OCI-LY7 (cell line): ENCODE data around the gene SRSF8. TPM values are rescaled to one million over a fixed set of nuclear protein-coding genes. Genes with fewer than 3 reads are reported as not detected.
"Not testable (repeated sequence)": the region's sequence is repeated elsewhere in the genome, so short reads cannot be mapped to it uniquely, and the experiment has no call there.

Source experiments
- BruUV-seq: library from RNA; stranded (reverse); fragments of 400-500 nt; replicated peaks from 2 replicates; lab custom pipeline; 2021; lab: Mats Ljungman, UMichigan
- CTCF ChIA-PET: fragments of 300-600 bp; sonication (Branson Sonifier 250); formaldehyde crosslinking; loops from one replicate; lab custom pipeline; 2022; ENCODE audit warnings: antibody characterized with exemption; ENCODE audit not compliant: unreplicated experiment; lab: Charles Lee
- POLR2A ChIA-PET: fragments of 300-600 bp; sonication (Branson Sonifier 250); formaldehyde crosslinking; loops from one replicate; lab custom pipeline; 2022; ENCODE audit warnings: antibody characterized with exemption; lab: Charles Lee
- DNase-seq: peaks from one replicate; pipeline ENCODE4 v3.0.0-alpha.2; 2015; ENCODE audit warnings: low spot score
- H2AFZ ChIP-seq: fragments of 200-600 bp; sonication (generic), shearing (Covaris generic); 2 replicates; pipeline ENCODE4 v1.6.1; 2014; ENCODE audit warnings: mild to moderate bottlenecking, antibody characterized with exemption, low read length, moderate library complexity
- H3K27ac ChIP-seq: fragments of 200-600 bp; sonication (generic); 2 replicates; pipeline ENCODE4 v1.5.1; 2014; ENCODE audit warnings: mixed run types, low read depth, mild to moderate bottlenecking, moderate library complexity, low read length, inconsistent platforms; ENCODE audit not compliant: poor library complexity, severe bottlenecking
- H3K36me3 ChIP-seq: fragments of 200-600 bp; sonication (generic); 2 replicates; pipeline ENCODE4 v1.6.1; 2014; ENCODE audit warnings: mild to moderate bottlenecking, antibody characterized with exemption, low read length, moderate library complexity, mixed read lengths; ENCODE audit not compliant: insufficient read depth
- H3K4me1 ChIP-seq: fragments of 200-600 bp; sonication (generic); 2 replicates; pipeline ENCODE4 v1.5.1; 2014; ENCODE audit warnings: mild to moderate bottlenecking, low read length; ENCODE audit not compliant: insufficient read depth, poor library complexity, severe bottlenecking
- H3K4me2 ChIP-seq: fragments of 200-600 bp; sonication (generic); 2 replicates; pipeline ENCODE4 v1.6.1; 2014; ENCODE audit warnings: mild to moderate bottlenecking, low read length
- H3K4me3 ChIP-seq: fragments of 200-600 bp; sonication (generic); 2 replicates; pipeline ENCODE4 v1.5.1; 2014; ENCODE audit warnings: mild to moderate bottlenecking, low read depth, low read length; ENCODE audit not compliant: poor library complexity, severe bottlenecking
- H3K79me2 ChIP-seq: fragments of 200-600 bp; sonication (generic); 2 replicates; pipeline ENCODE4 v1.6.1; 2016; ENCODE audit warnings: low read depth, mild to moderate bottlenecking, low read length, moderate library complexity, mixed read lengths; ENCODE audit not compliant: insufficient read depth
- H3K9me2 ChIP-seq: fragments of 200-600 bp; sonication (generic); 2 replicates; pipeline ENCODE4 v1.6.1; 2016; ENCODE audit warnings: mild to moderate bottlenecking, low read length, mixed read lengths; ENCODE audit not compliant: insufficient read depth
- H3K9me3 ChIP-seq: fragments of 200-600 bp; sonication (generic); 2 replicates; pipeline ENCODE4 v1.6.1; 2014; ENCODE audit warnings: mild to moderate bottlenecking, mixed run types, low read length, mixed read lengths
- H4K20me1 ChIP-seq: fragments of 200-600 bp; sonication (generic); 2 replicates; pipeline ENCODE4 v1.6.1; 2014; ENCODE audit warnings: mild to moderate bottlenecking, antibody characterized with exemption, low read length, moderate library complexity, mixed read lengths; ENCODE audit not compliant: insufficient read depth
- CTCF ChIP-seq: fragments of 200-600 bp; sonication (generic); conservative IDR thresholded peaks from 2 replicates; pipeline ENCODE4 v1.5.1; 2014; ENCODE audit warnings: mild to moderate bottlenecking, antibody characterized with exemption, low read length, moderate library complexity, mixed read lengths
- EZH2phosphoT487 ChIP-seq: fragments of 200-600 bp; sonication (generic); IDR thresholded peaks from 2 replicates; pipeline ENCODE4 v1.6.1; 2018; ENCODE audit warnings: low read depth, borderline replicate concordance, mild to moderate bottlenecking, mixed run types, antibody characterized with exemption, low read length, moderate library complexity, mixed read lengths
- intact Hi-C: fragments of 100-400 bp; cut with micrococcal nuclease; formaldehyde crosslinking; loops from one replicate; pipeline ENCODE4 v1.10.0; 2022; ENCODE audit not compliant: unreplicated experiment
- total RNA-seq, 2 experiments: library from RNA; depleted of rRNA in 1 of 2; stranded (reverse); fragments of >200 nt in 1 of 2; shearing (Covaris generic) in 1 of 2; gene quantifications; 2 replicates each; pipeline ENCODE4 v1.2.3, GENCODE V29; 2014 to 2022

SRSF8 gene
- total RNA-seq, 2 experiments from 2014 or later = 13.1 to 42.1 TPM

- Histone ChIP-seq H3K4me3 (no peak overlapping the region), H2AFZ (no peak overlapping the region), H3K9me3 (no peaks in the 10 kb centered on the region), H3K4me2 (no peak overlapping the region), H3K4me1 (peaks cover 17% of the 10 kb centered on the region), H3K9me2 (no peaks in the 10 kb centered on the region), H3K36me3 (peaks cover 17% of the 10 kb centered on the region; the same call in 1 of the 2 replicates), H3K27ac (no peak overlapping the region), H4K20me1 (no peaks in the 10 kb centered on the region), H3K79me2 (no peaks in the 10 kb centered on the region)
- CTCF ChIA-PET = interaction anchor here (0.6 kb wide), 1 partner anchor 146 kb away, joined by 3 read pairs; no protein-coding TSS in a partner anchor
- POLR2A ChIA-PET = interaction anchor here (0.7 to 3.7 kb wide), 7 partner anchors 10 to 143 kb away, joined by 3 to 18 read pairs (median 4); partner anchors contain the start of gene SRSF8
- intact Hi-C loops = no loop called here
- BruUV-seq = no TSS peak
- DNase-seq = no peak
- no peak for TF ChIP-seq EZH2phosphoT487
- TF ChIP-seq CTCF = no peak
Observed at GRCh38 chr11:95108159-95108611, 41.5 kb downstream of the SRSF8 start.

GRCh38 chr11:95108671-95109551 lies 42.2 kb downstream of the SRSF8 start:
- CTCF ChIA-PET = no interaction called here
- no peaks in the 10 kb centered on the region for H4K20me1 ChIP-seq
- intact Hi-C loops = no loop called here
- H3K9me3 ChIP-seq = no peaks in the 10 kb centered on the region
- H3K4me3 ChIP-seq = no peak overlapping the region
- POLR2A ChIA-PET = interaction anchor here (0.7 to 3.7 kb wide), 6 partner anchors 9 to 142 kb away, joined by 3 to 18 read pairs (median 4); no protein-coding TSS in a partner anchor
- no peaks in the 10 kb centered on the region for H3K9me2 ChIP-seq
- TF ChIP-seq EZH2phosphoT487 (no peak), CTCF (no peak)
- H3K36me3 ChIP-seq = peaks cover 17% of the 10 kb centered on the region; the same call in 1 of the 2 replicates
- no peaks in the 10 kb centered on the region for H3K79me2 ChIP-seq
- no peak overlapping the region for H3K4me2 ChIP-seq
- no peak overlapping the region for H2AFZ ChIP-seq
- no peak overlapping the region for H3K27ac ChIP-seq
- BruUV-seq = no TSS peak
- peaks cover 17% of the 10 kb centered on the region for H3K4me1 ChIP-seq
- DNase-seq = no peak

DNA sequence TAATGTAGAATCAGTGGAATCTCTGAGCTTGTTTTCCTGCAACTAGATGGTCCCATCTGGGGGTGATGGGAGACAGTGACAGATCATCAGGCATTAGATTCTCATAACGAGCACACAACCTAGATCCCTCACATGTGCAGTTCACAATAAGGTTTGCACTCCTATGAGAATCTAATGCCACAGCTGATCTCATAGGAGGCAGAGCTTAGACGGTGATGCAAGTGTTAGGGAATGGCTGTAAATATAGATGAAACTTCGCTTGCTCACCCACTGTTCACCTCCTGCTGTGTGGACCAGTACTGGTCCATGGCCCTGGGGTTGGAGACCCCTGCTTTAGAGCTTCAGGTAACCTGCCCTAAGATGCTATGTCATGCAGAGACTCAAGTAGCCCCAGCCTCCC lies 44.8 kb downstream of the SRSF8 start:
- POLR2A ChIA-PET = interaction anchor here (0.7 to 1.3 kb wide), 5 partner anchors 9 to 657 kb away, joined by 3 to 6 read pairs (median 3); partner anchors contain the start of gene ENDOD1
- intact Hi-C loops, H3K4me3 ChIP-seq: not testable (repeated sequence)

More for the DNA sequence above, 44.8 kb downstream of the SRSF8 start:
- CTCF ChIA-PET = interaction anchor here (0.5 to 0.7 kb wide), 2 partner anchors 9 to 88 kb away, joined by 3 to 5 read pairs; no protein-coding TSS in a partner anchor
- not testable (repeated sequence) for H2AFZ ChIP-seq, H3K4me2 ChIP-seq, H3K27ac ChIP-seq, H3K9me2 ChIP-seq, DNase-seq, H4K20me1 ChIP-seq, H3K79me2 ChIP-seq, BruUV-seq
- peaks cover 24% of the 10 kb centered on the region; the same call in 1 of the 2 replicates for H3K36me3 ChIP-seq
- H3K4me1 ChIP-seq = peaks cover 10% of the 10 kb centered on the region
- peaks cover 14% of the 10 kb centered on the region for H3K9me3 ChIP-seq
